CD4-positive, alpha-beta T cell treated with Interleukin-6 at 100 ng/mL for 8 hours (primary cell): ENCODE results near the gene SPTSSB.

Experiments used
- DNase-seq: peaks from one replicate; pipeline ENCODE4 v3.0.0-alpha.2; 2020; ENCODE audit warnings: mixed read lengths, low spot score

The SPTSSB gene, protein sequence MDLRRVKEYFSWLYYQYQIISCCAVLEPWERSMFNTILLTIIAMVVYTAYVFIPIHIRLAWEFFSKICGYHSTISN

DNA sequence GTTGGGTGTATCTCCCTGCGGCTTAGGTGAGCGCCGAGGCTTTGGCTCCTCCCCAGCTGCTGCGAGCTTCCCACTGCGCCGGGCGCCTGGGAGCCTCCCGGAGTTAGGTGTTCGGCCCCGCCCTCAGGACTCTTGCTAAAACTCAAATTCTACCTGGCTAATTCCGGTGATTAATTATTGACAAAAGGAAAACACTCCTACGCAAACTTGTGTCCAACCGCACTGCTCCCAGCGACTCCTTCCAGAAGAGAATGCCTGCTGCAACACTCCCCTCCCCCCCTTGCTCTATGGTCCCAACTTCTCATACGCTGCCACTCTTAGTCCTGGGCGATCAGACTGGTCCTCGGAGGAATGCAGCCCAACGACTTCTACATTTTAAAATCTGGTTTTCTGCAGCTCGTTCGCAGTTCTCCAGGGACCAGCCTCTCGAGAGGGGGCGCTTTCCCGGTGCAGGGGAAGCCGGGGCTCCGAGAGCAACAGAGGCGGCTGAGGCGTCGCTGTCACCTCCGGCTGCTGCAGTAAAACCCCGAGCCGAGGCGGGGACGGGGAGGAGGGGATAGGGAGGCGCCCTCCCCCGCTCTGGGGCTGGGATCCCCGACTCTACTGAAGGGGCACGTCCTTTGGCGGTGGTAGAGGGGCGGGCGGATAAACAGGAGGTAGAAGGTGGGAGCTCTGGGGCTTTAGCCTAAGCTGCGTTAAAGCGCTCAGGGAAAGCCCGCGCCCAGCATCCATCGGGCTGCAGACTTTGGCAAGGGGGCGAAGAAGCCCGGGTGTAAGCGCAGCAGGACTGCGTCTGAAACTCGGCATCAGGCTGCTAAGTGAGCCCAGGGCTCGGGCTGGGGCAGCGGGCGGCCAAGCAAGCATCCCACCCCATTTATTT is at the start of gene SPTSSB:
SPTSSB (minus strand) TSS at position 77 of the 880 bp plus-strand sequence. CDS start 25,194 bp downstream, outside the sequence.
- DNase-seq, result peak; percentile 40

DNA sequence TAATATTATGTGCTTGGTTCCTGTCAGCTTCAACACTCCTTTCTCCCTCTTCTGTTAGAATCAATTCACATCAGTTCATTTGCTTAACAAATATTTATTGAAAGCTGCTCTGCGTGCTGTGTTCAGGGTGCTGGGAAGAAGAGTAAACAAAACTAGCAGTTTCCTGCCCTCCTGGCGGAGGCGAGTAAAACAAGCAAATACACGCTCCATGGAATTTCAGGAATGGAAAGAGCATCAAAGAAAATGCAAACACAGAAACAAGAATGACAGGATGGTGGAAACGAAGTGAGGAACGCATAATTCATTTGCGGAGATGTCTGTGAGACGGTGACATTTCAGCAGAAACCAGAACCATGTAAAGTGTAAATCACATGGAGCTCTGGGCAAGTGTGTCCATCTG is 49.4 kb upstream of the SPTSSB start:
- no peak for DNase-seq

DNA sequence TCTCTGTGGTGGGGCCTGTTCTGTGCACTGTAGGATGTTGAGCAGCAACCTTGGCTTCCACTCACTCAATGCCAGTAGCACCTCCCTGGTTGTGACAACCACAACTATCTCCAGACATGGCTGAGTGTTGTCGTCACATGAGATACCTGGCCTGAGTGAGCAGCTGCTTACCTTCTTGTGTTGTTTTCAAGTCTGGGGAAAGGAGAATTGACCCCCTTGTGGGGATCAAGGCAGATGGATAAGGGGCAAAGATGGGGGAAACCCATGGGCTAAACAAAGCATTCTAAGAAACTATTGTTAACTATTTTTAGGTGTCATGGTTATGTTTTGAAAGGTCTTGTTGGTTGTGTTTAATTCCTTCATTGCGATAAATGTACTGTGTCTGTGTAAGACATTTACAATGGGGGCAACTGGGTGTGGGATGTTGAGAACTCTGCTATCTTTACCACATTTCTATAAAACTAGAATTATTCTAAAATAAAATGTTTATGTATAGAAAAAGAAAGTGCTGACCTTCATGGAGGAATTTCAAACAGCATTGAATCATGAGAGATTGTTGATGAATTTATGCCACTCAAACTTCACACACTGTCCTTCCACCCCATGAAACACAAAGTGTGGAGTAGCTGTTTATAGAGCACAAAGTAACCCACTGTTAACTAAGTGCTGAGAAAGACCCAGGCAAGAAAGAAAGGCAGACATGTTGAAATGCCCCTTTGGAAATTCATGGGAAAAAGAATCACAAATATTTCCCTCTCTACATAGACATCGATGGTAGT is 48.4 kb upstream of the SPTSSB start:
- DNase-seq, result no peak

DNA sequence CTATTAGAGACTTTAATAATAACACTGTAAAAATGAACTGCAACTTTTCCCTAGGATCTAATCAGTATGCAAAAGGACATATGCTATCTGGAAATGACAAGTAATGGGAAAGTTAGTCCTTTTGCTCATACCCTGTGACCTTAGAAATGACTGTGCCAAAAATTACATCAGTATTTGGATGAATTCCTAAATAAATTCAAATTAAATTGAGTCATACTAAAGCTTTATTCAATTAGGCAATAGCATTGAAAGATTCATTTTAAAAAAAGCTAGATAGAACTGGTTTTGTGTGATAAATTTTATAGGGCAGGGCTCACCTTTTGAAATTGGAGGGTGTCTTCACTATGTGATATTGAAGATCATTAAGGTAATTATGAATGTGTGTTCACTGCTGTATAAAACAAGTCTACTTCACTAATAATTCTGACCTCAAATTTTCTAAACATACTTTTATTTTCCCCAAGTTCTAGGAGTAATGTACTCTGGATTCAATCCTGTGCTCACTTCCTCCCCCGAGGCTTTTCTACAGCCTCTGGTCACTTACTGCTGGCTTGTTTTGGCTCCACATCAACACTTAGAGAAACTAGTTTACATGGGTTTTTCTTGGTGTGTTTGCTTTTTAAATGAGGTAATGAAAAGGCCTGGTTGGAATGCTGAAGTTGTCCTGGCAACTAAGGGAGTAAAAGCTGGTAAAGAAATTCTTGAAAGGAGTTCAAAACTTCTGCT is 44.4 kb upstream of the SPTSSB start:
- DNase-seq, result no peak

DNA sequence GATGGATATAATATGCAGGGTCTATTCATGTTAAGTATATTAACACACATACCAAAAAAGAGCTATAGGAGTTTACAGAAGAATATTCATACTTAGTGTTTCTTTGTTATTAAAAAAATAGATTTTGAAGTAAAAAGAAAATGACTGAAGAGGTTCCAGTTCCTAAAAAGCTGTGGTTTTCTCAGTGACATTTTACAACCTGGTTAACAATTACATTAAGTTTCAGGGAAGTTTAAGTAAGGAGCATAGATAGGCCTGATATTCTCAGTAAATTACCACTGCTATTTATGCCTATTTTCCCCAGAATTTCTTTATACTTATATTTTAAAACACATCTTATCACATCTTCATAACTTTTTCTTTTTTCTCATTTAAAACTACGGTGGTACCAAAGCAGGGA is 43.6 kb upstream of the SPTSSB start:
- no peak for DNase-seq

DNA sequence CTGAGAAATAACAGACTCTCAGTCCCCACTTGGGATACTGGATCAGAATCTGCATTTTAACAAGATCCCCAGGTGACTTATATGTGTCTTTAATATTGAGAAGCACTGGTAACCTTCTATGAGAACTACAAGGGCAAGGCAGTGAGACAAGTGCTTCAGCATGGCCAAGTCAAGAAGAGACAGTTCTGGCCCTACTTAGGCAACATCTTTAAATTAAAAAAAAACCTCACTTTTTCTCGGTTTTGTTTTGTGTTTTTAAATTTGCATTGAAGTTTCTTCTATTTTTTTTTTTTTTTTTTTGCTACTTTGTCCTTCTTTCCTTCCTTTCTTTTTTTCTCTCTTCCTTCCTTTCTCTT is 42.5 kb upstream of the SPTSSB start:
- DNase-seq, result no peak

DNA sequence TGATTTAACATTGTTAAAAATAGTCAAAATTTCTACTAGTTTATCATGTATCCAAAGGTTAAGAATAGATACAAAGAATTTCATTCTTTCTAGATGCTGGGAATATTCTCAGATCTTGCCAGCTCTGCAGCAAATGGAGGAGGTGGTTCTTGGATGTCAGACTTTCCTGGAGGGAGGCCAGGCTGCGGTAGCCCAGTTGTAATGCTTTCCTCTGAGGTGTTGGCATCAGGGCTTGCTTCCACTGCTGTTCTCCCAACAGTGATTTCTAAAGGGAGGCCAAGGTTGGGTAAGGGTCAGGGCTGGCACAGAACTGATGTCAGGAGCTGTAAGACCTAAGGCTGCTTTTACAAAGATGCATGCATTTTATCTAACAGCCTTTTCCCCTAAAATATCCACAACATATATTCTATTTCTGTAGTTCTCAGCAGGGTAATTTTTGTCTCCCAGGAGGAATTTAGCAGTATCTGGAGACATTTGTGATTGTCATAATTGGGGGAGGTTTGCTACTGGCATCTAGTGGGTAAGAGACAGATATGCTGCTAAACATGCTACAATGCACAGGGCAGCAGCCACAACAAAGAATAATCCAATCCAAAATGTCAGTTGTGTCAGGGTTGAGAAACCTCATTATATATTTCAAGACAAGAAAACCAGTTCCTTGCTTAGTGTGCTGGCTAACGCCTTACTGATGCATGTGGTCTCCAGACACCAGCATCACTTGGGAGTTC is 42.0 kb upstream of the SPTSSB start:
- no peak for DNase-seq

DNA sequence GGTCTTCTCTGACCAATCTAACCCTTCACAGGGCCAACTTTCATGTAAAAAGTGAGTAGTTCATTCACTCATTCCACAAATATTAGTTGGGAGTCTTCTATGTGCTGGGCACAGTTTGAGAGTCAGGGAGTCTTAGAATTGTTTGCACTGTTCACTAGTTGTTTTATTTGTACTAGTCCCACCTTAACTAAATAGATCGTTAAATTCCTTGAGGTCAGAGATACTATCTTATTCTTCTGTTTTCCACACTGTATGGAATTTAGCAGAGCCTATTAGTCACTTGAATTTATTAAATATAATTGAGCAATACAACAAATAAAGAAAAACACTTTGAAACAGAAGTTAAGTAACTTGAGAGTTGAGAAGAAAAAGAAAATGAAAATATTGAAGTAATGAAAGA is 40.8 kb upstream of the SPTSSB start:
- no peak for DNase-seq

DNA sequence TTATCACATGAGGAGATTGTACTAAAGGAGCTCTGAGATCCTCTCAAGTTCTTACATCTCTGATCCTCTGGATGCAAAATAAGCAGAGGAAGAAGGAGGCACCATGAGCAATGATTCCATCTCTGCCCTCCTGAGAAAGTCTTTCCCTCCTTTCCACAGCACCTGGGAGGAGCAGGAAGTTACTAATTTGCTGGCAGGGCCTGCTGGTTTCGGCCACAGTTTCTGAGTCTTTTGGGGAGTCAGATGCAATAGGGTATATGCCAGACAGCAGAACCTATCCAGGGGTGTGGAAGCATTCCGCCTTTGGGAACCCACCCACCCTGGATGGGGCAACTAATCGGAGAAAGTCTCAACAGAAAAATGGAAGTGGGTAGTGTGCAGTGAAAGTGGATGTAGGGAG is 38.5 kb upstream of the SPTSSB start:
- no peak for DNase-seq

DNA sequence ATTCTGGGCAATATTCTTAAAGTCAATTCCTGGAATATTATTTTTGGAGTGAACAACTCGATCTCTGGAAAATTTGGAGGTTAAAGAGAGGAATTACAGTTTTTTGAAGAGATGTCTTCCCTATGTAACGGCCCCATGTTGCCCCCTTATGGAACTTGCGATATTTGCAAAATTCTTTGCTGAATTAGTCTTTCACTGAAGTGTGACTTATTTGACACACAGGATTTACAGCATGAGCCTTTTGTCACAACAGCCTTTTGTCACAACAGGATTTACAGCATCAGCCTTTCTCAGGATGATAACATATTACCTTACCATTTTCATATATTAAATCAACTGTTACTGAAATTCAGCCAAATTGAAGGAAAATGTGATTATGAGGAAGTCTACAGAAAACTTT is 37.8 kb upstream of the SPTSSB start:
- DNase-seq, result peak; percentile 42

DNA sequence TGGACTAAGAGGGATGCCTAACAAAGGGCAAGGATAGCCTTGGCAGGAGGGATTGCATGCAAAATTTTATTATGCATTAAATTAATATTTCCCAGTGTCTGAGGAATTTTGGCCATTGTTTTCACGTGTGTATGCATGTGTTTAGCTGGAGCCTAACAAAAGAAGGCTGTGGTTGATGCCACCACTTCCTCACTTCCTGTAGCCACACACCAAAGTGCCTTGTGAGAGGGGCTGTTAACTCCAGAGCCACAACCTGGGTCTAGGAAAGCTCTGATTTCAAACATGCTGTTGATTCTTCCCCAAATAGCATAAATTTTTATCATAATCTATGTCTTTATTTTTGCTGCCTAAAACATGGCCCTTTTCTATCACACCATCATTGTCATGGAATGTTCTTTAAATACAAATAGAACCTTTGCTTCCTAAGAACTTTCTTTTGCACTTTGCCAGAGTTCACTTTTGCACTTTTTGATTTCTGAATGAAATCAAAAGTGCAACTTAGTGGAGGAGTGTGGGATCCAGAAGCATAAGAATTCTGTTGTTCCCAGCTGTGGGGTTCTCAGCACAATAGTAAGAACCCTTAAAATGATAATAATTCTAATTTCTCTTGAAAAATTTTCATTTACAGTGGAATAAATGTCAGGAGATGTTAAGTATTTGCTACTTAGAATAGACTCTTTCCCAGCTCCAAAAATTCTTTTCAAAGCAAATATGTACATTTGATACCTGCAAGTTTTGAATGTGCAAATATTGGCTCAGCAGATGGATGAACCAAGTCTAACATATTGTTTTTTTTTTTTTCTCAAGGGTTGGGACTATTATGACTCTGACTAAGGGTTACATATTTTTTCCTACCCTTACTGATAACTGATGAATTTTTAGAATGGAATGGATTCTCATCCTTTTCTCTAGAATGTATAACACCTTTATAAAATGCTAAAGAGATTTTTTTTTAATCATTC is 35.6 kb upstream of the SPTSSB start:
- DNase-seq, result peak; percentile 31

DNA sequence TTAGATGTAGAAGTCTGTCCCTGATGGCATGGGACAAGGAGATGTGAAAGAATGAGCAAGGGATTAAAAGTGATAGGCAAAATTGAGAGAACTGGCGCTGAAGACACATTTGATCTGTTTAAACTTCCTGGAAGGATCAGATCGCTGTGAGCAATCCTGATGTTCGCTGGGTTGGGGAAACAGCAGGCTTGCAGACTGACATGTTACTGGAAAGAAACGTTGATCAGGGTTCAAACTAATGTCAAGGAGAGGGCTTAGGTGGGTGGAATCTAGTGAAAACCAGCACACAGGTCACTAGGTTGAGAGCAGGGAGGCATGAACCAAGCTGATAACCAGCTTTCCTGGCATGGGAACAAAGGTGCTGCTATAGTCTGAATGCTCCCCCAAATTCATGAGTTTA is 34.5 kb upstream of the SPTSSB start:
- no peak for DNase-seq

DNA sequence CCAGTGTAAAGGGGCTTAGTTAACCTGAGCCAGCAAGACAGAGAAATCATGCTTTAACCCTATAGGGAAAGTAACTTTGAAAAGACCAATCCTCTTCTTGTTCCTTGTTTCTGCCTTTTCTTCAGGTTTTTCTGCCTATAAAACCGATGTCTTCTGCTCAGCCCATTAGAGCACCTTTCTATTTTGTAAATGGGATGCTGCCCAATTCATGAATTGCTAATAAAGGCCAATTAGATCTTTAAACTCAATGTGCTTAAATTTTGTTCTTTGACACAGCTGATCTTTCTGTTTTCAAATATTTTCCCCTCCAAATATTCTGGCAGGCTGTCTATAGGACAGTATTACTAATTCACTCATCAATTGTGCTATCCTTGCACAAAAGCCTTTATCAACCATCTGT is 33.8 kb upstream of the SPTSSB start:
- DNase-seq, result no peak

DNA sequence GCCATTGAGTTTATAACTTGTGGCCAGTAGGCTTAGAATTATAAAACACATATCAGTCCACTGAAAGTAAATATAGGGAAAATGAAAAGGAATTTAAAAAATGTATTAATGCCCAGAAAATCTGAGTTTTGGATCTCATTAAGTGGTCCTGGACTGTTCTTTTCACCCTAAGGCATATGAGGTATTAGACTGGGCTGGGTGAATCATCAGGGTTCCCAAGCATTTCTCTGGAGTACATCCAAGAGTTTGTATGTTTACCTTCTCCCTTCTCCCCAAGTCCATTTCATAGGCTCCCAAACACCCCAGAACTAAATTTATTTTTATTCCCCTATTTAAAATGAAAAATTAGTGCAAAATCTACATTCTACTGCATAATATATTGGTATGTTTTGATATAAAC is 31.9 kb upstream of the SPTSSB start:
- DNase-seq, result no peak

DNA sequence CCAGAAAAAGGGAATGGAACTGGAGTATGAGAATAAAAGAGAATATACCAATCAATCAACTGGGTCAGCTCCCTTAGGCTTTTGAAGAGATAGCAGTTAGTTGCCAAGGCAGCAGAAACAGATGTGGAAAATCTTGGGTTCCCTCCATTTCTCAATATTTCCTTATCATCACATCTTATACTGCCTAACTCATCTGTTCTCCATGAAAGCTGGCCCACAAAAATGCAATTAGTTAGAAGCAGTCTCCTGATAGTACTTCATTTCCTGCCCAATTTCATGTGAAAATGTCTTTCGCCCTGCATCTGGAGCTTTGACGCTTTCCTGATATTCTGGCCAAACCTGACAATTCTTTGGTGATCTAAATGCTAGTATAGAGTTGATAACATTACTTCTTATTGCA is 30.1 kb upstream of the SPTSSB start:
- DNase-seq, result no peak

DNA sequence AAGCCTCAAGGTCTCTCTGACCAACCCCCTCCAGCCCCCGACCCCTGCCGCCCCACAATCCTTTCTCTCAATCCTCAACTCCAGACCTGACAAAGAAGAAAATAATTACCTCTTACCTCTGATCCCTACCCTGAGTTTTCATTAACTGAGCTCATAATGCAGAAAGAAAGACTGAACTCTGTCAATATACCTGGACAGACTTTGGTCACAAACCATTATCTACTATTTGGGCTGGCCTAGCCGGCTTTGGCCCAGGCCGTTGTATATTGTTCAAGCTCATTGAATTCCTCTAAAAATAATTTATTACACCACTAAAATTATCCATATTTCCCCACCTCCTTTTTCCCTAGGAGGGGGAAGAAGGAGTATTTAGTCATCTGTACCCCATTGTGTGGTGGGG is 29.3 kb upstream of the SPTSSB start:
- no peak for DNase-seq

DNA sequence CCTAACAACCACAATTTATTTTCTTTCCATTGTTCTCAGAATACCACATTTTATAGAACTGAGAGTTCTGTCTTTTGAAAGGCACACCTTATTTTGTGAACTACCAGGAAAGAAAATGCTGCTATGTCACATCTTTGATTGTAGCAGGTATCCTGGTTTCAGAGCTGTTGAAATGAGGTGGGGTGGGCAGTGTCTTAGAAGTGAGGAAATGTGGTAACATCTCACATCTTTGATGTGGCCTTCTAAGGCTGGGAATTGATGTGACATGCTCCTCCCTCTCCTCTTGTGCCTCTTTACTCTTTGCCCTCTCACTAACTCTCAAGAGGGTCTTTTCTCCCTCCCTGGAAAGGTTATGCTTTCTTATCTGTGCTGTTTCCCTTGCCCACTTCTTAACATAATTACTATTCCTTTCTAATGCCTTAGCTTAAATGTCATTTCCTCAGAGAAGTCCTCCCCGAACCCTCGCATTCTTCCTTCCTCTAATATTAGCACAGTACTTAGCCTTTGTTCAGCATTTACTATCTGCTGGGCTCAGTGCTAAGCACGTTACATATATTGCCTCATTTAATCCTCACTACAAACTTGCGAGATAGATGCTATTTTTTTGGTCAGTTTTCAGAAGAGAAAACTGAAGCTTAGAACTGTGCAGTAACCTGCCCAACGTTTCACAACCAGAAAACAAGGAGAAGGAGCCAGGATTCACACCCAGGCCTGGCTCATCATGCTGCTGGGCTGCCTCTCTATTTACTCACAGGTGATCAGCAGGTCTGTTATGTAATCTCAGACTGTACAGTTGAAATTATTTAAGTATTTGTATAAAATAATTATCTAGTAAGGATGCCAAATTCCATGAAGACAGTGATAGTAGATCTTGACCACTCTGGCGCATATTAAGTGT is 24.0 kb upstream of the SPTSSB start:
- peak; percentile 55 for DNase-seq

DNA sequence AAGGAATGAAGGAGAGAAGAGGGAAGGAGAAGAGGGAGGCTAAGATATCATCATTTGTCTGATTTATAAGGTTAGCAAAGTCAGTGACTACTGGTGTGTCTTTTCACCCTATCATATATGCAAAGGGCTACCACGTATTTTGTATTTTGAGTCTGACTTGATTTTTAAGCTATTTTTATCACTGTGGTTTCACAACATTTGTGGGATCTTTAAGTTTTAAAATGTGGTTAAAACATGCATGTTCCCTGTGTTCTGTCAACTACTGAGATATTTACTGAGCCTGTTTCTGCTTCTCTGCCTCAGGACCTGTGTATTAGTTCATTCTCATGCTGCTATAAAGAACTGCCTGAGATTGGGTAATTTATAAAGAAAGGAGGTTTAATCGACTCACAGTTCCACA is 22.5 kb upstream of the SPTSSB start:
- DNase-seq, result no peak

DNA sequence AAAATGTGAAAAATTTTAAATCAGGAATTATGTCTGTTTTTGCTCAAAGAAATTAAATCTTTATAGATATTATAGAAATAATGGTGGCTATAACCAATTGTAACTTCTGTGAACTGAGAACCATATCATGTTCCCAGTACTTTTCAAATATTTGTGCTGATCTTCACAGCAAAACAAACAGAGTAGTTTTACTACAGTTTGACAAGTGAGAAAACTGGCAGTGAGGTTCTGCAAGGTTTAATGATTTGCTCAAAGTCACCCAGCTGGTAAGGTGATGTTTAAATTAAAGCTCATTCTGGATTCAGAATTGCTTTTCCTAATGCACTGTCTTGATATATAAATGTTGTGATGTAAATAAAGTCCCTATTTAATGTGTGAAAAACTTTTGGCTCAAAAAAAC is 22.0 kb upstream of the SPTSSB start:
- no peak for DNase-seq

DNA sequence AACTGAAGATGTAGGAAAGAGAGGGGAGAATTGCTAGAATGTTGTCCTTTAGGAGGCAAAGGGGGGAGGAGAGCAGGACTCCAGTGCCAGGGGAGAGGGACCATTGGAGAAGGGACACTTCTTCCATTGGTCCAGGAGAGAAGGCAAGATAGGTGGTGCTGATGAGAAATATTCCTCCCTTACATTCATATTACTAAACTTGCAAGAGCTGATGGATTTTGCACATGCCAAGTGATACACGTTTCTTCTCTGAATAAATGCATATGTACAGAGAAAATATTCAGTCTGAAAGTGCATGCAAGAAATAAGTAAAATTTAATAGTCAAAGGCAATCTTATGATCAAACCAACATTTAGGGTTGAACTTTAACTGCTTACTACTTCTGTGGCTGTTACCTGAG is 21.5 kb upstream of the SPTSSB start:
- no peak for DNase-seq
